Subcutaneous adipose tissue (tissue), 4 donors: ENCODE data around the gene TUBB6. TPM values are rescaled to one million over a fixed set of nuclear protein-coding genes. Genes with fewer than 3 reads are reported as not detected.

Experiments used
- total RNA-seq, 4 donors: library from RNA; depleted of rRNA; stranded (reverse); fragments of >200 nt; gene quantifications; one replicate each; pipeline ENCODE4 v1.1.0, GENCODE V29; 2016
- TF ChIP-seq, protein P1 (sequence below): fragments of 450-650 bp; IDR thresholded peaks from one replicate; pipeline ENCODE4 v1.5.1; 2016; ENCODE audit warnings: low read depth, mild to moderate bottlenecking, control low read depth, antibody characterized with exemption, moderate library complexity

Gene TUBB6
- total RNA-seq, result 100 to 1,000 TPM; 240 to 485 (median 350) TPM

DNA sequence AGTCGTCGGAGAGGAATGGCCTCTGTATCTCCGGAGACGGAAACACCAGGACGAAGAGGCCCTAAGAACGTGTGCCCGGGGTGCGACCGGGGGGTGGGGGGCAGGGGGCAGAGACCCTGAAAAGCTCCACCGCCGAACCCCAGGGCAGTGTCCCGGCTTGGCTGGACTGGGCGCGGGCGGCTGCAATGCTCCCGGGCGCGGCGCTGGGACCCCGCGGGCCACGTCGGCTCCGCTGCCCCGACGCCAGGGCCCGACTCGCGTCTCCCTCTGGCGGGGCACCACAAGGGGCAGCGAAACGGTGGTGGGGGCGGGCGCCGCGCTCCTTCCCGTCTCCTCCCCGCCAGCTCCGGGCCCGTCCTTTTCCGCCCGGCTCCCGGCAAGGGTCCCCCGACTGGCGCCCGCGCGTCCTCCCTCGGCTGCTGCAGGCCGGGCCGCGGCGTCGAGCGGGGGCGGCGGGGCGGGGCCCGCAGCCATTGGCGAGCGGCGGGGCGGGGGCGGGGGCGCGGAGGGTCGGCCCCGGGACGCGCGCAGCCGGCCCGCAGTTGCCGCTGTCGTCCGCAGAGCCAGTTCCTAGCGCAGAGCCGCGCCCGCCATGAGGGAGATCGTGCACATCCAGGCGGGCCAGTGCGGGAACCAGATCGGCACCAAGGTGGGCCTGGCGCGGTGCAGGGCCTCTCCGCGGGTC lies at the start of gene TUBB6:
TSS of gene TUBB6 (plus strand) at position 541 of the 685 bp plus-strand sequence. CDS start at position 593, 52 bp downstream.
- TF ChIP-seq, protein P1, sequence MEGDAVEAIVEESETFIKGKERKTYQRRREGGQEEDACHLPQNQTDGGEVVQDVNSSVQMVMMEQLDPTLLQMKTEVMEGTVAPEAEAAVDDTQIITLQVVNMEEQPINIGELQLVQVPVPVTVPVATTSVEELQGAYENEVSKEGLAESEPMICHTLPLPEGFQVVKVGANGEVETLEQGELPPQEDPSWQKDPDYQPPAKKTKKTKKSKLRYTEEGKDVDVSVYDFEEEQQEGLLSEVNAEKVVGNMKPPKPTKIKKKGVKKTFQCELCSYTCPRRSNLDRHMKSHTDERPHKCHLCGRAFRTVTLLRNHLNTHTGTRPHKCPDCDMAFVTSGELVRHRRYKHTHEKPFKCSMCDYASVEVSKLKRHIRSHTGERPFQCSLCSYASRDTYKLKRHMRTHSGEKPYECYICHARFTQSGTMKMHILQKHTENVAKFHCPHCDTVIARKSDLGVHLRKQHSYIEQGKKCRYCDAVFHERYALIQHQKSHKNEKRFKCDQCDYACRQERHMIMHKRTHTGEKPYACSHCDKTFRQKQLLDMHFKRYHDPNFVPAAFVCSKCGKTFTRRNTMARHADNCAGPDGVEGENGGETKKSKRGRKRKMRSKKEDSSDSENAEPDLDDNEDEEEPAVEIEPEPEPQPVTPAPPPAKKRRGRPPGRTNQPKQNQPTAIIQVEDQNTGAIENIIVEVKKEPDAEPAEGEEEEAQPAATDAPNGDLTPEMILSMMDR, result no peak

DNA sequence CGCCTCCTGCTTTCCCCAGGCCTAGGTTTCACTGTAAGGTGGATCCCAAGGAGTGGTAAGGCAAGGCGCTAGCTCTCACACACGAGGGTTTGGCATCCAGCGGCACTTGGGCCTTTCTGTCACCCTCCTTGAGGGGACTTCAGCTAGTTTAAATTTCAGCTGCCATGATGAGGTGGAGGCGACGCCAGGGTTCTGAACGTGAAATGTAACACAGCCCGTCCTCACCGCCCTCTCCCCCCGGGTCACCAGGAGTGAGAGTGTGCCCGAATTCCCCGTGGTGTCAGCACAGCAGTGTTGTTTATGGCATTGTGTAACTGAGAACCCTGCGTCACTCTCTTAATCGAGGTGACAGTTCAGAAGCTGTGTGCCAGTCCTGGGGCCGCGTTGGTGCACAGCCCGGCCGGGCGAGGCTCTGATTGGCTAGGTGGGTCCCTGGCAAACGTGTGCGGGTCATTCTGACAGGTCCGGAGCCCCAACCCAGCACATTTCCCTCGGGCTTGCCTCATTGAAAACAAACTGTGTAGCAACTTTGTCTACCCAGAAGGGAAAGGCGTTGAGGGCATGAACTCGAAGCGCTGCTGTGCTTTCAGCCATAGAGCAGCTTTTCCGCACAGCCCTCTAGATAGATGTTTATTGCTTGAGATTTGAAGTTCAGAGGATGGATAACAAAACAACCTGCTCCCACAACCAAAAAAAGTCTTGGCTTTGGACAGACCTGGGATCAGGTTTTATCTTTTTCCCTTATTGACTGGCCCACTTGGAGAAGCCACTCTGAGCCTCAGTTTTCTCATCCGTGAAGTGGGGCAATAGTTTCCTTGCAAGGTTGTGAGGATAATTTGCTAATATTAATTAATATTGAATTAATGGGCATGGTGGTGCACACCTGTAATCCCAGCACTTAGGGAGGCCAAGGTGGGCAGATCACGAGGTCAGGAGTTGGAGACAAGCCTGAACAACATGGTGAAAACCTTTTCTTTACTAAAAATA lies 49.0 kb upstream of the TUBB6 start:
- TF ChIP-seq, protein P1, result no peak

DNA sequence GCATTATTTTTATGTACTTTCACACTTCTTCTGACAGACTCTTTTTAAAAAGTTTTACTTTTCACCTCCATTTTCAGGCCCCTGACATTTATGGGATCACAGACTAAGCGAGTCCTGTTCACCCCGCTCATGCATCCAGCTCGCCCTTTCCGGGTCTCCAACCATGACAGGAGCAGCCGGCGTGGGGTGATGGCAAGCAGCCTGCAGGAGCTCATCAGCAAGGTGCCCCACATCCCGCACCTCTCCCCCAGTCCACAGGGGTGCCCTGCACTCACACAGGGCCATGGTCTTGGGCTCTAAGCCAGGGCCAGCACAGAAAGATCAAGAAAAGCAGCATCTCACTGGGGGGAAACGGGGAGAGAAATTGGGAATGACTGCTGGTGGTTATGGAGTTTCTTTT lies 45.3 kb upstream of the TUBB6 start:
- TF ChIP-seq, protein P1, result no peak

DNA sequence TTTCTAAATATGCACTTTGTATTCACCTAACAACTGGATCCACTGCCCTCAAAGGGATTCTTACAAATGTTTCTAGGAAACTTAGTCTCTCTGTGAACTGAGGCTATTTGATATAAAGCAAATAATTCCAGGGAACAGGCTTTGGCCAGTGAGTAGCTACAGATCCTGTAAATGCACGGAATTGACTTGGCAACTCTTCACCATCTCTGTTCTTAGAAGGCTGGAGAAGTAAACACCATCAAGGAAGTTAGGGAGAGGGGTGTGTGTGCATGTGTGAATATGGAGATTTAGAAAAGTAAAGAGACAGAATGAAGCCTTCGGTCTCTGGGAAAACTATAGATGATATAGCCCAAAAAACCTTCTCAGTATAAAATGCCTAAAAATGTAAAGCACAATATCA lies 43.2 kb upstream of the TUBB6 start:
- TF ChIP-seq, protein P1, result no peak

DNA sequence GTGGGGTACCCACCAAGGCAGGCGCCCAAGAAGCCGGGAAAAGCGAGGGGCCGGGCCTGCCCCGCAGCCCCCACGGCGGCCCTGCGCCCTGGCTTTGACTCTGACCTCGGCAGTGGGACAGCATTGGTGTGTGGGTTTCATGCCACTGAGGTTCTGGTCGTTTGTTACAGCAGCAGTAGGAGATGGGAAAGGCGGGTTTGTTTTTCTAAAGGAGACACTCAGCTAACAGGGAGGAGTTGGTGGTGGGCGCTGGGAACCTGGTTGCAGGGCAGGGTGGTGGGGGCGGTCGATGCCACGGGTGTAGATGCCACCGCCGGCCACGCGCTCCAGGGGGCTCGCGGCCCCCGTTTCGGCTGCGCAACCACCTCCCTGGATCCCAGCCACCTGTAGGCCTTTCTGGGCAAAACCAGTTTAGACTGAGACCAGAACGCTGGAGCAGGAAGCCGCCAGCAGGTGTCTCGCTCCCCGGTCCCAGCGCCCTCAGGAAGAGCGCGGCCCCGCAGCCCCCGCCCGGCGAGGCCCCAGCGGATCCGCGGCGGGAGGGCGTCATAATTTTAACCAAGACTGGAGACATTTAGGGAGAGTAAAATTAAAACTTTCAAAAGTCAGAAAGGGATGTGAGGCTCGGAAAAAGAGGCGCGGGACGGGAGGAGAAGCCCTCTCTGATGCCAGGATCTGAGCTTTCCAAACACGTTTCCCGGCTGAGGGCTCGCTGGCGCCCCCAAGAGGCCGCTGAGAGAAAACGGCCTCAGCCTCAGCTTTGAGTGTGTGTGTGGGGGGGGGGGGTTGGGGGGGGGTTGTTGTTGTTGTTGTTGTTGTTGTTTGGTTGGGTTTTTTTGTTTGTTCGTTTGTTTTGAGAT lies 36.4 kb upstream of the TUBB6 start:
- TF ChIP-seq, protein P1, result no peak

DNA sequence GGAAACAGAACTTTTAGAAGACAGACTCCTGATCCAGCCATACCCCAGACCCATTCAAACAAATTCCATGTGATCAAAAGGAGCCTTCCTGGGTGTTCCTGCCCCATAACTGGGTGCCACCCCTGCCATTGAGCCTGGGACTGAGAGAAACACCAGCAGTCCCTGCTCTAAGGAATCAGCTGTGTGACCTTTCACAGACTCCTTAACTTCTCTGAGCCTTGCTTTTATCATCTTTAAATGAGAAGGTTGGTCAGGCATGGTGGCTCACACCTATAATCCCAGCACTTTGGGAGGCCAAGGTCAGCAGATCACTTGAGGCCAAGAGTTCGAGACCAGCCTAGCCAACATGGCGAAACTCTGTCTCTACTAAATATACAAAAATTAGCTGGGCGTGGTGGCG lies 33.2 kb upstream of the TUBB6 start:
- TF ChIP-seq, protein P1, result no peak
